OCI-LY3 (cell line): ENCODE results near the gene USP33.
"Not testable (repeated sequence)": the region's sequence is repeated elsewhere in the genome, so short reads cannot be mapped to it uniquely, and the experiment has no call there.

Experiments
- H2AFZ ChIP-seq: fragments of 200-600, 300-600 bp; shearing (Covaris generic); 2 replicates; pipeline ENCODE4 v1.6.0; 2014; ENCODE audit warnings: antibody characterized with exemption, low read depth, low read length
- H3K27ac ChIP-seq: fragments of 200-600, 300-600 bp; sonication (generic); 2 replicates; pipeline ENCODE4 v1.5.1; 2014; ENCODE audit warnings: mild to moderate bottlenecking, low read length, moderate library complexity, mixed read lengths
- H3K27me3 ChIP-seq: fragments of 200-600, 300-600 bp; sonication (generic); 2 replicates; pipeline ENCODE4 v1.6.1; 2014; ENCODE audit warnings: low read depth, low read length, mixed read lengths
- H3K36me3 ChIP-seq: fragments of 200-600, 300-600 bp; sonication (generic); replicated peaks from 2 replicates; pipeline ENCODE3; 2014; ENCODE audit warnings: low read depth, low read length, mixed read lengths
- H3K4me1 ChIP-seq: fragments of 300-600, 200-600 bp; sonication (generic); 2 replicates; pipeline ENCODE4 v1.6.1; 2014; ENCODE audit warnings: low read length, mixed read lengths
- H3K4me2 ChIP-seq: fragments of 200-600, 300-600 bp; sonication (generic); 2 replicates; pipeline ENCODE4 v1.6.1; 2014; ENCODE audit warnings: low read length, mixed read lengths
- H3K4me3 ChIP-seq: fragments of 300-600, 200-600 bp; sonication (generic); 2 replicates; pipeline ENCODE4 v1.5.1; 2014; ENCODE audit warnings: antibody characterized with exemption, mild to moderate bottlenecking, low read length, moderate library complexity
- H3K79me2 ChIP-seq: fragments of 300-600, 200-600 bp; shearing (Covaris generic); 2 replicates; pipeline ENCODE4 v1.6.1; 2014; ENCODE audit warnings: mild to moderate bottlenecking, low read length, mixed read lengths
- H3K9ac ChIP-seq: fragments of 300-600, 200-600 bp; shearing (Covaris generic); 2 replicates; pipeline ENCODE4 v1.6.0; 2014; ENCODE audit warnings: mild to moderate bottlenecking, low read length, moderate library complexity
- H3K9me3 ChIP-seq: fragments of 200-600, 300-600 bp; shearing (Covaris generic); 2 replicates; pipeline ENCODE4 v1.6.1; 2014; ENCODE audit warnings: low read length, mixed read lengths; ENCODE audit not compliant: insufficient read depth
- H4K20me1 ChIP-seq: fragments of 200-600, 300-600 bp; sonication (generic); 2 replicates; pipeline ENCODE4 v1.6.1; 2016; ENCODE audit warnings: low read length, mixed read lengths; ENCODE audit not compliant: insufficient read depth
- CTCF ChIP-seq: fragments of 200-600, 300-600 bp; sonication (generic); IDR thresholded peaks from 2 replicates; pipeline ENCODE4 v1.5.1; 2014; ENCODE audit warnings: antibody characterized with exemption, low read length, low read depth
- EZH2phosphoT487 ChIP-seq: fragments of 200-600 bp; shearing (Covaris generic); IDR thresholded peaks from 2 replicates; pipeline ENCODE4 v1.6.1; 2018; ENCODE audit warnings: antibody characterized with exemption, mixed run types, low read depth

USP33 gene

GRCh38 chr1:77762072-77762476, 2.4 kb upstream of the USP33 start:
- no peak overlapping the region for H3K9ac ChIP-seq
- H4K20me1 ChIP-seq: peaks cover 21% of the 10 kb centered on the region
- peaks cover 40% of the 10 kb centered on the region for H3K27me3 ChIP-seq
- no peak overlapping the region for H2AFZ ChIP-seq
- peaks cover 9% of the 10 kb centered on the region; the same call in 1 of the 2 replicates for H3K4me1 ChIP-seq
- TF ChIP-seq CTCF: no peak
- no peak for TF ChIP-seq EZH2phosphoT487
- peaks cover 24% of the 10 kb centered on the region for H3K79me2 ChIP-seq
- H3K36me3 ChIP-seq: no peaks in the 10 kb centered on the region
- no peaks in the 10 kb centered on the region for H3K9me3 ChIP-seq
- H3K4me3 ChIP-seq: no peak overlapping the region
- no peak overlapping the region for H3K4me2 ChIP-seq
- no peak overlapping the region for H3K27ac ChIP-seq

- no peak overlapping the region for H3K27ac ChIP-seq
- peaks cover 9% of the 10 kb centered on the region; the same call in 1 of the 2 replicates for H3K27me3 ChIP-seq
- H3K9me3 ChIP-seq: no peaks in the 10 kb centered on the region
- H3K4me3 ChIP-seq: no peak overlapping the region
- no peak for TF ChIP-seq EZH2phosphoT487
- no peak for TF ChIP-seq CTCF
- H3K4me2 ChIP-seq: no peak overlapping the region
- peaks cover 43% of the 10 kb centered on the region for H4K20me1 ChIP-seq
- no peaks in the 10 kb centered on the region for H3K36me3 ChIP-seq
- H2AFZ ChIP-seq: no peak overlapping the region
- H3K79me2 ChIP-seq: peaks cover 52% of the 10 kb centered on the region
- H3K9ac ChIP-seq: no peak overlapping the region
- peaks cover 9% of the 10 kb centered on the region; the same call in 1 of the 2 replicates for H3K4me1 ChIP-seq
Observed at GRCh38 chr1:77757603-77758002, 2.0 kb downstream of the USP33 start.

GRCh38 chr1:77757066-77757584, 2.5 kb downstream of the USP33 start:
- Histone ChIP-seq H3K36me3 (no peaks in the 10 kb centered on the region), H2AFZ (no peak overlapping the region), H4K20me1 (peaks cover 43% of the 10 kb centered on the region), H3K4me1 (peaks cover 9% of the 10 kb centered on the region; the same call in 1 of the 2 replicates), H3K79me2 (peaks cover 52% of the 10 kb centered on the region), H3K9me3 (no peaks in the 10 kb centered on the region), H3K9ac (no peak overlapping the region), H3K4me2 (no peak overlapping the region), H3K27ac (no peak overlapping the region), H3K4me3 (no peak overlapping the region), H3K27me3 (peaks cover 8% of the 10 kb centered on the region; the same call in 1 of the 2 replicates)
- no peak for TF ChIP-seq EZH2phosphoT487
- TF ChIP-seq CTCF: no peak

- Histone ChIP-seq H4K20me1 (peaks cover 46% of the 10 kb centered on the region), H3K36me3 (no peaks in the 10 kb centered on the region), H3K79me2 (peaks cover 52% of the 10 kb centered on the region), H3K27me3 (no peaks in the 10 kb centered on the region), H3K4me3 (no peak overlapping the region), H3K9ac (no peak overlapping the region), H2AFZ (no peak overlapping the region), H3K9me3 (no peaks in the 10 kb centered on the region), H3K4me2 (no peak overlapping the region), H3K4me1 (peaks cover 9% of the 10 kb centered on the region; the same call in 1 of the 2 replicates), H3K27ac (no peak overlapping the region)
- TF ChIP-seq EZH2phosphoT487 (no peak), CTCF (no peak)
Observed at GRCh38 chr1:77756052-77756754, 3.4 kb downstream of the USP33 start.

GRCh38 chr1:77749489-77749888, 10.2 kb downstream of the USP33 start:
- Histone ChIP-seq H4K20me1 (peaks cover 18% of the 10 kb centered on the region; the same call in 1 of the 2 replicates), H3K79me2 (peaks cover 11% of the 10 kb centered on the region)
- not testable (repeated sequence) for H3K4me3 ChIP-seq, H3K9me3 ChIP-seq, H3K4me1 ChIP-seq, H3K36me3 ChIP-seq, H3K9ac ChIP-seq, H2AFZ ChIP-seq, H3K27me3 ChIP-seq, H3K4me2 ChIP-seq, H3K27ac ChIP-seq
